ENCODE data around the gene KCNA10.

The KCNA10 gene

DNA sequence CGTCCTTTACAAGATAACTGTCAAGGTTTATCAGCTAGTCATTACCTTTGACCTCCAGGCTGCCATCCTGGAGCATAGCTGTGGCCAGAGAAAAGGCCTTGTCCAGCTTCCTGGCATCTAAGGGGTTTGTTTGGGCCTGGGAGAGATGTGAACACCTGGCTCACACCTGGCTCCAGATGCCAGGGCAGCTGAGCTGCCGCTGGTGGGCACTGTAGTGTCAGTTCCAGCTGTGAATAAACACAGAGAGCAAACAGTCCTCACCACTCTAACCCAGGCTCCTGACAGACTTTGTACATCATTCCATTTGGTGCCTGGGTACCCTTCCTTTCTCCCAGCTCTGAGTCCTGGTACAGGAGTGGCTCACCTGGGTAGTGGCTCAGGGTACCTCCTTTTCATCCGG lies 14.3 kb upstream of the KCNA10 start:
- no peak for TF ChIP-seq BCL6B (tag by site-specific recombination; IDR thresholded peaks at IDR 0.05)
- TF ChIP-seq, protein P1, sequence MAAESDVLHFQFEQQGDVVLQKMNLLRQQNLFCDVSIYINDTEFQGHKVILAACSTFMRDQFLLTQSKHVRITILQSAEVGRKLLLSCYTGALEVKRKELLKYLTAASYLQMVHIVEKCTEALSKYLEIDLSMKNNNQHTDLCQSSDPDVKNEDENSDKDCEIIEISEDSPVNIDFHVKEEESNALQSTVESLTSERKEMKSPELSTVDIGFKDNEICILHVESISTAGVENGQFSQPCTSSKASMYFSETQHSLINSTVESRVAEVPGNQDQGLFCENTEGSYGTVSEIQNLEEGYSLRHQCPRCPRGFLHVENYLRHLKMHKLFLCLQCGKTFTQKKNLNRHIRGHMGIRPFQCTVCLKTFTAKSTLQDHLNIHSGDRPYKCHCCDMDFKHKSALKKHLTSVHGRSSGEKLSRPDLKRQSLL (tag by site-specific recombination; IDR thresholded peaks at IDR 0.05): no peak
- no peak for TF ChIP-seq OSR2 (tag by site-specific recombination; IDR thresholded peaks at IDR 0.05)
- no peak for TF ChIP-seq ZSCAN23 (tag by site-specific recombination; IDR thresholded peaks at IDR 0.05)
- TF ChIP-seq ZNF366 (tag by site-specific recombination; conservative IDR thresholded peaks at IDR 0.05): no peak
- TF ChIP-seq ZIC2 (tag by site-specific recombination; IDR thresholded peaks at IDR 0.05): no peak
- TF ChIP-seq, protein P2, sequence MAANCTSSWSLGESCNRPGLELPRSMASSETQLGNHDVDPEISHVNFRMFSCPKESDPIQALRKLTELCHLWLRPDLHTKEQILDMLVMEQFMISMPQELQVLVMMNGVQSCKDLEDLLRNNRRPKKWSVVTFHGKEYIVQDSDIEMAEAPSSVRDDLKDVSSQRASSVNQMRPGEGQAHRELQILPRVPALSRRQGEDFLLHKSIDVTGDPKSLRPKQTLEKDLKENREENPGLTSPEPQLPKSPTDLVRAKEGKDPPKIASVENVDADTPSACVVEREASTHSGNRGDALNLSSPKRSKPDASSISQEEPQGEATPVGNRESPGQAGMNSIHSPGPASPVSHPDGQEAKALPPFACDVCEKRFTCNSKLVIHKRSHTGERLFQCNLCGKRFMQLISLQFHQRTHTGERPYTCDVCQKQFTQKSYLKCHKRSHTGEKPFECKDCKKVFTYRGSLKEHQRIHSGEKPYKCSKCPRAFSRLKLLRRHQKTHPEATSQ (tag by site-specific recombination; IDR thresholded peaks at IDR 0.05): no peak
- TF ChIP-seq ZNF48 (tag by site-specific recombination; IDR thresholded peaks at IDR 0.05): no peak
- ChIA-PET CTCF (interaction anchor here (0.6 to 7.1 kb wide), 6 partner anchors 10 to 250 kb away, joined by 3 to 47 read pairs (median 4); no protein-coding TSS in a partner anchor), POLR2A (no interaction called here)
- Histone ChIP-seq H3K4me1 (ENCODE audit: control insufficient read depth, insufficient read depth, low read length) (no peaks in the 10 kb centered on the region), H3K9me3 (ENCODE audit: control insufficient read depth, insufficient read depth, low read depth, low read length) (no peaks in the 10 kb centered on the region), H3K36me3 (ENCODE audit: control insufficient read depth in 2 of 2, insufficient read depth in 1 of 2, low read length in 2 of 2) (no peaks in the 10 kb centered on the region), H3K27ac (ENCODE audit: extremely low read depth, low read depth, low read length) (no peak overlapping the region), H3K4me3 (ENCODE audit: low read depth, low read length) (no peak overlapping the region)

DNA sequence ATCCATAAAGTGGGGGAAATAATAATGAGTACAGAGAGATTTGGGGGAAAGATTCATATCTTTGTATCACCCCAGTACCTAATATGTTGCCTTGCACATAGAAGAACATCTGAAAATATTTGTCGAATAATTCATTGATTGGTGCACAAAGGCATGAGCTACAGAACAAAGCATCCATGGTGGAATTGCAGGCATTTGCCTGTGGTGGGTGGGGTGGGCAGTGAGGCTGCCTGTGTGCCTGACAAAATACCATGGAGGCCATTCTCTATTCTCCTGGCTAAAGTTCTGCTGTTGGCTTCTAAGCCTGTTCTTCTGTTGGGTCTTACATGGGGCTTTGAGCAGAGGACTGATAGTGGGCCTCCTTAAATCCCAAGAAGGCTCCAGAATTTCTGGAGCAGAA lies 10.0 kb upstream of the KCNA10 start:
- Histone ChIP-seq H3K4me3 (ENCODE audit: low read depth, low read length) (no peak overlapping the region), H3K9me3 (ENCODE audit: control insufficient read depth, insufficient read depth, low read depth, low read length) (no peaks in the 10 kb centered on the region), H3K27ac (ENCODE audit: extremely low read depth, low read depth, low read length) (no peak overlapping the region), H3K36me3 (ENCODE audit: control insufficient read depth in 2 of 2, insufficient read depth in 1 of 2, low read length in 2 of 2) (no peaks in the 10 kb centered on the region), H3K4me1 (ENCODE audit: control insufficient read depth, insufficient read depth, low read length) (no peaks in the 10 kb centered on the region)
- POLR2A ChIA-PET: no interaction called here
- CTCF ChIA-PET: interaction anchor here (0.7 to 11.3 kb wide), 4 partner anchors 89 to 321 kb away, joined by 3 to 113 read pairs (median 32); no protein-coding TSS in a partner anchor
- TF ChIP-seq BCL11B (tag by site-specific recombination; IDR thresholded peaks at IDR 0.05; ENCODE audit: low read depth) (no peak), ZNF510 (tag by site-specific recombination; IDR thresholded peaks at IDR 0.05; ENCODE audit: insufficient replicate concordance) (no peak), ZBTB21 (tag by site-specific recombination; IDR thresholded peaks at IDR 0.05) (no peak), ZNF558 (tag by site-specific recombination; IDR thresholded peaks at IDR 0.05) (no peak), ZNF16 (tag by site-specific recombination; IDR thresholded peaks at IDR 0.05; ENCODE audit: low read depth) (no peak), ZNF23 (tag by site-specific recombination; IDR thresholded peaks at IDR 0.05; ENCODE audit: borderline replicate concordance) (no peak), ZNF19 (tag by site-specific recombination; IDR thresholded peaks at IDR 0.05; ENCODE audit: low read depth) (no peak)
- TF ChIP-seq, protein P3, sequence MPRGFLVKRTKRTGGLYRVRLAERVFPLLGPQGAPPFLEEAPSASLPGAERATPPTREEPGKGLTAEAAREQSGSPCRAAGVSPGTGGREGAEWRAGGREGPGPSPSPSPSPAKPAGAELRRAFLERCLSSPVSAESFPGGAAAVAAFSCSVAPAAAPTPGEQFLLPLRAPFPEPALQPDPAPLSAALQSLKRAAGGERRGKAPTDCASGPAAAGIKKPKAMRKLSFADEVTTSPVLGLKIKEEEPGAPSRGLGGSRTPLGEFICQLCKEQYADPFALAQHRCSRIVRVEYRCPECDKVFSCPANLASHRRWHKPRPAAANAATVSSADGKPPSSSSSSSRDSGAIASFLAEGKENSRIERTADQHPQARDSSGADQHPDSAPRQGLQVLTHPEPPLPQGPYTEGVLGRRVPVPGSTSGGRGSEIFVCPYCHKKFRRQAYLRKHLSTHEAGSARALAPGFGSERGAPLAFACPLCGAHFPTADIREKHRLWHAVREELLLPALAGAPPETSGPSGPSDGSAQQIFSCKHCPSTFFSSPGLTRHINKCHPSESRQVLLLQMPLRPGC (tag by site-specific recombination; IDR thresholded peaks at IDR 0.05): no peak
- TF ChIP-seq, protein P4, sequence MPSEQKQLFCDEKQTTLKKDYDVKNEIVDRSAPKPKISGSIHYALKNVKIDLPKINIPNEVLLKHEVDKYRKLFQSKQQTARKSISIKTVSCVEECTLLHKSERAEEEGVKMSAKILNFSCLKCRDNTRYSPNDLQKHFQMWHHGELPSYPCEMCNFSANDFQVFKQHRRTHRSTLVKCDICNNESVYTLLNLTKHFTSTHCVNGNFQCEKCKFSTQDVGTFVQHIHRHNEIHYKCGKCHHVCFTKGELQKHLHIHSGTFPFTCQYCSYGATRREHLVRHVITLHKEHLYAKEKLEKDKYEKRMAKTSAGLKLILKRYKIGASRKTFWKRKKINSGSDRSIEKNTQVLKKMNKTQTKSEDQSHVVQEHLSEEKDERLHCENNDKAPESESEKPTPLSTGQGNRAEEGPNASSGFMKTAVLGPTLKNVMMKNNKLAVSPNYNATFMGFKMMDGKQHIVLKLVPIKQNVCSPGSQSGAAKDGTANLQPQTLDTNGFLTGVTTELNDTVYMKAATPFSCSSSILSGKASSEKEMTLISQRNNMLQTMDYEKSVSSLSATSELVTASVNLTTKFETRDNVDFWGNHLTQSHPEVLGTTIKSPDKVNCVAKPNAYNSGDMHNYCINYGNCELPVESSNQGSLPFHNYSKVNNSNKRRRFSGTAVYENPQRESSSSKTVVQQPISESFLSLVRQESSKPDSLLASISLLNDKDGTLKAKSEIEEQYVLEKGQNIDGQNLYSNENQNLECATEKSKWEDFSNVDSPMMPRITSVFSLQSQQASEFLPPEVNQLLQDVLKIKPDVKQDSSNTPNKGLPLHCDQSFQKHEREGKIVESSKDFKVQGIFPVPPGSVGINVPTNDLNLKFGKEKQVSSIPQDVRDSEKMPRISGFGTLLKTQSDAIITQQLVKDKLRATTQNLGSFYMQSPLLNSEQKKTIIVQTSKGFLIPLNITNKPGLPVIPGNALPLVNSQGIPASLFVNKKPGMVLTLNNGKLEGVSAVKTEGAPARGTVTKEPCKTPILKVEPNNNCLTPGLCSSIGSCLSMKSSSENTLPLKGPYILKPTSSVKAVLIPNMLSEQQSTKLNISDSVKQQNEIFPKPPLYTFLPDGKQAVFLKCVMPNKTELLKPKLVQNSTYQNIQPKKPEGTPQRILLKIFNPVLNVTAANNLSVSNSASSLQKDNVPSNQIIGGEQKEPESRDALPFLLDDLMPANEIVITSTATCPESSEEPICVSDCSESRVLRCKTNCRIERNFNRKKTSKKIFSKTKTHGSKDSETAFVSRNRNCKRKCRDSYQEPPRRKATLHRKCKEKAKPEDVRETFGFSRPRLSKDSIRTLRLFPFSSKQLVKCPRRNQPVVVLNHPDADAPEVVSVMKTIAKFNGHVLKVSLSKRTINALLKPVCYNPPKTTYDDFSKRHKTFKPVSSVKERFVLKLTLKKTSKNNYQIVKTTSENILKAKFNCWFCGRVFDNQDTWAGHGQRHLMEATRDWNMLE (tag by site-specific recombination; conservative IDR thresholded peaks at IDR 0.05; ENCODE audit: low read depth): no peak
